NCI-H82 (cell line): ENCODE measurements around the gene GAB3.
"Not testable (repeated sequence)": the region's sequence is repeated elsewhere in the genome, so short reads cannot be mapped to it uniquely, and the experiment has no call there.

Experiments
- DNase-seq: peaks from one replicate; lab custom pipeline; 2025; lab: John Stamatoyannopoulos, UW

Gene GAB3

DNA sequence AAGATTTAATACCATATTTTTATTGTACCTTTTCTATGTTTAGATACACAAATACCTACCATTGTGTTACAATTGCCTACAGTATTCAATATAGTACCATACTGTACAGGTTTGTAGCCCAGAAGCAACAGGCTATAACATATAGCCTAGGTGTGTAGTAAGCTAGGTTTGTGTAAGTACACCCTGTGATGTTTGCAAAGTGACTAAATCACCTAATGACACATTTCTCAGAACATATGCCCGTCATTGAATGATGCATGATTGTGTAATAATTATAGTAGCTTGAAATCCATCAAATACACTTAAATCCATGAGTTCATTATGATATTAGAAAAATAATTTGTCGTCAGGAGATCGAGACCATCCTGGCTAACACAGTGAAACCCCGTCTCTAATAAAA lies 30.8 kb downstream of the GAB3 start:
- DNase-seq: no peak

DNA sequence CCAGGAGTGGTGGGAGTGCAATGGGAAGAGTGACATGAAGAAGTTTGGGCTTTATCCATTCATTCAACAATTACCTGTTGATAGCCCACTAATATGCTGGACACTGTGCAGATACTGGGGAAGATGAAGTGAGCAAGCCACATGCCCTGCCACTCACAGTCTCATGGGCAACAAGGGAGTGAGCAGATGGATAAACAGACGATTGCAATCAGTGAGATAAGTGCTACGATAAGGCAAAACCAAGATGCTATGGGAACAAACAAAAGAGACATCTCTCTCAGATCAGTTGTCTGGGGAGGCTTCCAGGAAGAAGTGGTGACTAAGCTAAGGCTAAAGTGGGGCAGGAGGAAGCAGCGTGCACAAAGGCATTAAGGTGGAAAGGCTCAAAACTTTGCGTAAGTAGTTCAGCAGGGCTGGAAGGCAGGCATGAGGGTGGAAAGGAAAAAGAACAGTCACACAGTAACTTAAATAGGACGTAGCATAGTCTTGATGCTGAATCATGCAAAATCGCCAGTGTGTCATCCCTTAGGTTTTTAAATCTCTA lies 31.7 kb downstream of the GAB3 start:
- no peak for DNase-seq

DNA sequence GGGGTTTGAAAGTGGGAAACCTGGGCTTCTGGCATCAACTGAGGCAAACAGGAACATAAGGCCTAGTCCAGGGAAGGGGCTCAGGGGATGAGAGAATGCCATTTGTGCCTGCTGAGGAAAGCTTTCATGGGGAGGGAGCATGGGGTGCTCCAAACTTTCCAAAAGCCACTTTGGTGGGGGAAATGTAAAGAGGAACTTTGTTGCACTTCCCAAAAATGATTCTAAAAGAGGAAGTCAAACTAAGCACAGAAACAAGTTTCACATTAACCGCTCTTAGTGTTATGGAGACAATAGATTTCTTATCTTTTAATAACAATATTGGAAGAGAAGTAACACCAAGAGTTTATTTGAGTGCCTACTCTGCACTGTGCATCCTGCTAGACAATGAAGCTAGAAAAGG lies 32.3 kb downstream of the GAB3 start:
- no peak for DNase-seq

- peak; percentile 3 for DNase-seq
These were observed 33.1 kb downstream of the GAB3 start for GRCh38 chrX:154717824-154718223.

- DNase-seq: no peak
These were observed 35.1 kb downstream of the GAB3 start for GRCh38 chrX:154715825-154716224.

DNA sequence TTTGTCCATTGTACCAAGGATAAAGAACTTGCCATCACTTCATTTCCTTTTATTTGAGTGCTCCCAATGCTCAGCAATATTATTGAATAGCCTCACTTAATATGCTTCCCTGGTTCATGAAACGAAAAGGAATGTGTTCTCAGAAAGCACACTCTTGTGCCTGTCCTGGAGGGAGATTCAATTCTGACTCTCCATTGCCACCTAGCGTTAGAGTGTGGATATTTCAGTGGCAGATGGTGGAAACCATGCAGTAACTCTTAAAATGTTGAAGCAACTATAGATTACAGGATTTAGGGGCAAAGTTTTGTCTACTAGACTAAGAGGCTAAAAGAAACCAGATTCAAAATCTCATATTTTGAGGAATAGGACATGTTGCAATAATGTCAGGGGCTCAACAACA lies 36.0 kb downstream of the GAB3 start:
- peak; percentile 67 for DNase-seq

GRCh38 chrX:154712781-154713740 lies 37.8 kb downstream of the GAB3 start:
- DNase-seq: no peak

GRCh38 chrX:154711264-154711663 lies 39.6 kb downstream of the GAB3 start:
- no peak for DNase-seq

DNA sequence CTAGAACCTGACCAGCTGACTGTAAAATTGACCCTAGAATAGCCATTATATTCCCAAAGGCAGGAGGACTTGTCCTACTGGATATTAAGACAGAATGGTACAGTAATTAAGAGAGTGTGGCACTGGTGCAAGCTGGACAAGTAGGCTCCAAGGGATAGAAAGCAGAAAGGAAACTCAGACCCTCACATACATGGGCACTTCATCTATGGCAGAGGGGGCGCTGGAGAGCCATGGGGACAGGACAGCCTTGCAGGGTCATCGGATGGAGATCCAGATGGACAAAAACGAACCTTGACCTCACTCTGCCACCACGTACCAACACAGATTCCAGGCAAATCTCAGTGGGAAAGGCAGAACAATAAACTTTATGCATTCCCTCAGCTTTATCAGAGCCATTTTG lies 40.6 kb downstream of the GAB3 start:
- DNase-seq: no peak

GRCh38 chrX:154698630-154699248 lies 52.1 kb downstream of the GAB3 start:
- no peak for DNase-seq

GRCh38 chrX:154696676-154697045 lies 54.2 kb downstream of the GAB3 start:
- DNase-seq: no peak

- no peak for DNase-seq
These were observed 54.8 kb downstream of the GAB3 start for GRCh38 chrX:154695911-154696675.

GRCh38 chrX:154693394-154693793 lies 57.5 kb downstream of the GAB3 start:
- no peak for DNase-seq

DNA sequence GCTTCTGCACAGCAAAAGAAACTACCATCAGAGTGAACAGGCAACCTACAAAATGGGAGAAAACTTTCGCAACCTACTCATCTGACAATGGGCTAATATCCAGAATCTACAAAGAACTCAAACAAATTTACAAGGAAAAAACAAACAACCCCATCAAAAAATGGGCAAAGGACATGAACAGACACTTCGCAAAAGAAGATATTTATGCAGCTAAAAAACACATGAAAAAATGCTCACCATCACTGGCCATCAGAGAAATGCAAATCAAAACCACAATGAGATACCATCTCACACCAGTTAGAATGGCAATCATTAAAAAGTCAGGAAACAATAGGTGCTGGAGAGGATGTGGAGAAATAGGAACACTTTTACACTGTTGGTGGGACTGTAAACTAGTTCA lies 60.4 kb downstream of the GAB3 start:
- DNase-seq: not testable (repeated sequence)

DNA sequence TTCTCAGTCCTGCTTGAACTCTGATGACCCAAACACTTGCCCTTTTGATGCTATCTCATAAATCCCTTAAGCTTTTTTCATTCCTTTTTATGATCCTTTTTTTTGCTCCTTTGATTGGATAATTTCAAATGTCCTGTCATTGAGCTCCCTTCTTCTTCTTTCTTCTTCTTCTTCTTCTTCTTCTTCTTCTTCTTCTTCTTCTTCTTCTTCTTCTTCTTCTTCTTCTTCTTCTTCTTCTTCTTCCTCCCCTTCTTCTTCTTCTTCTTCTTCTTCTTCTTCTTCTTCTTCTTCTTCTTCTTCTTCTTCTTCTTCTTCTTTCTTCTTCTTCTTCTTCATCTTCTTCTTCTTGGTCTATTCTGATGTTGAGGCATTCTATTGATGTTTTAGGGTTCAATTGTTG lies 78.8 kb downstream of the GAB3 start:
- not testable (repeated sequence) for DNase-seq

GRCh38 chrX:154670848-154671247 lies 80.0 kb downstream of the GAB3 start:
- DNase-seq: not testable (repeated sequence)

- DNase-seq: no peak
These were observed 89.0 kb downstream of the GAB3 start for GRCh38 chrX:154661899-154662298.

GRCh38 chrX:154661170-154661569 lies 89.7 kb downstream of the GAB3 start:
- DNase-seq: no peak

GRCh38 chrX:154660541-154660940 lies 90.3 kb downstream of the GAB3 start:
- DNase-seq: no peak

DNA sequence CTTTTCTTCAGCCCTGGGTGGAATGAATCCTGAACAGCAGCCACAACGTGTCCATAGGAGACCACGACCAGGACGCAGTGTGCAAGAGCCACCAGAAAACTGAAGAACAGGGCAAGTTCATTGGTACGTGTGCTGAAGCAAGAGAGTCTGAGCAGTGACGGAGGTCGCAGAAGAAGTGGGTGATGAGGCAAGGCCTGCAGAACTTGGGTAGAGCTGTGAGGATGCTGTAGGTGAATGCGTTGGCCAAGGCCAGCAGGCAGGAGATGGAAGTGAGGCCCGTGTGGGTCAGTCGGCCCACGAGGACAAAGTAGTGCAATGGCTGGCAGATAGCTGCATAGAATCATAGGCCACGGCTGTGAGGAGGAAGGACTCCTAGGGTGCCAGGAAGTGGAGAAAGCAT lies 91.9 kb downstream of the GAB3 start:
- no peak for DNase-seq

DNA sequence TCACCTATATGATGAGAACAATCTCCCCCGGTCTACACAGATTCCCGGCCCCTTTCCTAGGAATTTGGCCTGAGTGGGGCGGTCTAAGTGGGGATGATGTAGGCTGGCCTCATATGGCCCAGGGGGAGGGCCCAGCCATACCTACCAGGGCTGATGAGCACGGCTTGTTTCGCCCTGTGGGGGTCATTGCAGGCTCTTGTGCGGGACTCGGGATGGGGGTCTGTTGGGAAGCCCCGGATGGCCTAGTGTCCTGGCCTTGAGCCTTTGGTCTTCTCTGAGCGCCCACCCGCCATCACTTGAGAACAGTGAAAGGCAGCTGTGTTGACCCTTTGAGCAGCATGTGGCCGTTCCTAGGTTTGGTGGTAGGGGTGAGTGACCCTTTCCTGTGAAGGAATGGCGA lies 92.7 kb downstream of the GAB3 start:
- DNase-seq: no peak

GRCh38 chrX:154657226-154657805 lies 93.6 kb downstream of the GAB3 start:
- DNase-seq: no peak
